Measurements from ENCODE around the gene HIVEP3.

DNA sequence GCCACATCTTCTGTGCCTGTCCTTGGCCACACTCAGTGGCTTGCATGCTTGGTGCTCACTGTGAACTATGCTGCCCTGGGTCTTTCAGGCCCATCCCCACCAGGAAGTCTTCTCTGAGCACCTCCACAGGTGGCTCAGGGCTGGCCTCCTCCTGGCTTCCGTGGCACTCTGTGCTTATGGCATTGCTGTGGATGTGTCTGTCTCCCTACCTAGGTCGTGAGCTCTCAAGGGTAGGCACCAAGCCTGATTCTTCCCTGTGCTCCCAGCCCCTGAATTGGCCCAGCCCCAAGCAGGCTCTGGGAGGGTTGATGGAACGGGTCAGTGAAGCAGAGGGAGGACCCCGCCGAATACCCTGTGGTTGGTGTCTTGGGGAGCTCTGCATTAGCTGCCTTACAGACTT is 236.6 kb downstream of the HIVEP3 start:
- TF ChIP-seq, protein P1, sequence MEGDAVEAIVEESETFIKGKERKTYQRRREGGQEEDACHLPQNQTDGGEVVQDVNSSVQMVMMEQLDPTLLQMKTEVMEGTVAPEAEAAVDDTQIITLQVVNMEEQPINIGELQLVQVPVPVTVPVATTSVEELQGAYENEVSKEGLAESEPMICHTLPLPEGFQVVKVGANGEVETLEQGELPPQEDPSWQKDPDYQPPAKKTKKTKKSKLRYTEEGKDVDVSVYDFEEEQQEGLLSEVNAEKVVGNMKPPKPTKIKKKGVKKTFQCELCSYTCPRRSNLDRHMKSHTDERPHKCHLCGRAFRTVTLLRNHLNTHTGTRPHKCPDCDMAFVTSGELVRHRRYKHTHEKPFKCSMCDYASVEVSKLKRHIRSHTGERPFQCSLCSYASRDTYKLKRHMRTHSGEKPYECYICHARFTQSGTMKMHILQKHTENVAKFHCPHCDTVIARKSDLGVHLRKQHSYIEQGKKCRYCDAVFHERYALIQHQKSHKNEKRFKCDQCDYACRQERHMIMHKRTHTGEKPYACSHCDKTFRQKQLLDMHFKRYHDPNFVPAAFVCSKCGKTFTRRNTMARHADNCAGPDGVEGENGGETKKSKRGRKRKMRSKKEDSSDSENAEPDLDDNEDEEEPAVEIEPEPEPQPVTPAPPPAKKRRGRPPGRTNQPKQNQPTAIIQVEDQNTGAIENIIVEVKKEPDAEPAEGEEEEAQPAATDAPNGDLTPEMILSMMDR (conservative IDR thresholded peaks at IDR 0.05; ENCODE audit: low read length), result no peak
- no peak for TF ChIP-seq EZH2phosphoT487 (IDR thresholded peaks at IDR 0.05; ENCODE audit: borderline replicate concordance)

Data from Loucy (cell line).